HK-2 (cell line): ENCODE measurements around the gene ARVCF.
"Not testable (repeated sequence)": the region's sequence is repeated elsewhere in the genome, so short reads cannot be mapped to it uniquely, and the experiment has no call there.

Experiments
- DNase-seq: peaks from one replicate; pipeline ENCODE4 v3.0.0-alpha.2; 2018; ENCODE audit not compliant: unreplicated experiment

The ARVCF gene

DNA sequence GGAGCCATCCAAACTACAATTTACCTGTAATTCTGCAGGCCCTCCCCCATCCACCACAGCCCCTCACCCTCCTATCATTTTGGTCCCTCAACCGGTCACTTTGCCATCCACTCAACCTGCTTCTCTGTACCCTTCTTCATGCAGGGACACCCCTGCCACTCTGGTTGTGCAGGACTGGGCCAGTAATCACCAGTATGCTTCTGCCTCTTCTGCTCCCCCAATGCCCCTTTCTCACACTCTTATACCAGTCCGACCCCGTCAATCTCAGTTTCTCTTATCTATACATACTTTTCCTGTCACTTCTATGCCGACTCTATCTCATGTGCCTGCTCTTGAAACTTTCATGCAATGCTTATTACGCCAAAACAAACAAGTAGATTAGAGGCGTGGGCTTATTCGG is 80.1 kb downstream of the ARVCF start:
- DNase-seq, result no peak

DNA sequence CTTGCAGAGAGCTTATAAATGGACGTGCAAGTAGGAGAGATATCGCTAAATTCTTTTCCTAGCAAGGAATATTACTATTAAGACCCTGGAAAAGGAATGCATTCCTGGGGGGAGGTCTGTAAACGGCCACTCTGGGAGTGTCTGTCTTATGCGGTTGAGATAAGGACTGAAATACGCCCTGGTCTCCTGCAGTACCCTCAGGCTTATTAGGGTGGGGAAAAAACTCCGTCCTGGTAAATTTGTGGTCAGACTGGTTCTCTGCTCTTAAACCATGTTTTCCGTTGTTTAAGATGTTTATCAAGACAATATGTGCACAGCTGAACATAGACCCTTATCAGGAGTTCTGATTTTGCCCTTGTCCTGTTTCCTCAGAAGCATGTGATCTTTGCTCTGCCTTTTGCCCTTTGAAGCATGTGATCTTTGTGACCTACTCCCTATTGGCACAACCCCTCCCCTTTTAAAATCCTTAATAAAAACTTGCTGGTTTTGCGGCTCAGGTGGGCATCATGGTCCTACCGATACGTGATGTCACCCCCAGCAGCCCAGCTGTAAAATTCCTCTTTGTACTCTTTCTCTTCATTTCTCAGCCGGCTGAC is 81.4 kb downstream of the ARVCF start:
- not testable (repeated sequence) for DNase-seq

DNA sequence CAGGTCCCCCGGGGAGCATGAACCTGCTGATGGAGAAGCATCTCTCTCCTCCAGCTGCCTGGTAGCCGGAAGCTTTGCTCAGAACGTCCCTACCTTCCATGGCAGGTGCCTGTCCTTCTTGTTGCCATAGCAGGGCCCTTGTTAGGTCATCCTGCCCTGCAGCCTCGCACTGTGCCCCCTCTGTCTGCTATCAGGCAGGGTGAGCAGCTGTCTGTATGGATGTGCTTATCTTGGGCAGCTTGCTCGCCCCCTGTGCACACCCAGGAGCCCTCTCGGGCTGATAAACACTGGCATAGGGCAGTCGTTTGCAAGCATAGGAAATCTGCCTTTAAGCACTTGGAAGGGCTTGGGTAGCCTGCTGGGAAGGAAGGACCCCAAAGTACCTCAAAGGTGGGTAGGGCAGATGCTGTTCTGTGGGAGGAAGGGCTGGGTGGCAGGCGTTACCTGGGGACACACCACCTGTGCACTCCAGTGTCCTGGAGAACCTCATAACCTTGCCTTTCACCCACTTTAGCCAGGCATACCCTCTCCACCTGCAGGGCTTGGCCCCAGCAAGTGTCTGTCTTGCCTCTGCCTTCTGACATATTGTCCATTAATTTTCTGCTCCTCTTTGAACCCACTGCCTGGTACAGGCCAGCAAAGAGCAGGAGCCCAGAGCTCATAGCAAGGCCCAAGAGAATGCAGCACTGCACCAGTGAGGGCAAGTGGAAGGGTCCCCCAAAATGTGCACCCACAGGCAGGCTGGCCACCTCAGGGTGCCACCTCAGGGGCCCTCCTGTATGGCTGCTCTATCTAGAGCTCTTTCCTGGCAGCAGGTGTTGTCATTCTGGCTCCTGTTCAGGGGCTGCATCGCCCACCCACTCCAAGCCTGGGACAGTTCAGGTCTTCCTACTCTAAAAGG is 83.0 kb downstream of the ARVCF start:
- no peak for DNase-seq

DNA sequence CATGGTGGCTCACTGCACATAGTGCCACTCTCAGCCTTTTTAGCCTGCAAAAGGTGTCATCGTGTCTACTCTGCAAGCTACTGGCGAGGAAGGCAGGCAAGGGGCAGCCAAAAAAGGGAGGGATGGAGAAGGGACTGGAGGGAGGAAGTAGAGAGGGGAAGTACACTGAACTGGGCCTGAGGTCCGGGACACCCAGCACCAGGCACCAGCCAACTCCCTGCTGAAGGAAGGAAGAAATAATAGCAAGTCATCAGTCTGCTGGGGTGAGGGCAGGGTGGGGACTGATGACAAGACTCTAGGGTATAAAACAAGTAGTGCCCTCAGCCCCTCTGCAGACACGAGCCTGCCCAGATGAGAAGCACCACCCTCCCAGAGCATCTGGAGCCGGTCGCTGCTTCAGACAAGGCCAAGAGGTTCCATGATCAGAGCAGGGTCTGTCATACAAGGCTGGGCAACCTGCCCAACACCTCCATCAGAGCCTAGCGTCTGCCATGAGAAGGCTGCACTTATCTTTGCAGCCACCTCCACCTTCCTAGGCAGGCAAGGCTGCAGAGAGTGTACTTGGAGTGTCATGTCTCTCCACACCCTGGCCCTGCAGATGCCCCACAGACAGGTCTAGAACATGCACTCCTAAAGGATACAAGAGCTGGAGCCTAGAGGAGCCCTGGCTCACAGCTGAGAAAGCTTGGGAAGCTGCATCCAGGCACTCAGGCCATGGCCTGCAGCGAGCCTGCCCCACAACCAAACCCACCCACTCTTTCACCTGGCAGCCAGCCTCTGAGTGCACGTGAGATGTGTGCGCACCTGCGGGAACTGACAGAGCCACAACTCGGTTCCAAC is 84.0 kb downstream of the ARVCF start:
- no peak for DNase-seq

DNA sequence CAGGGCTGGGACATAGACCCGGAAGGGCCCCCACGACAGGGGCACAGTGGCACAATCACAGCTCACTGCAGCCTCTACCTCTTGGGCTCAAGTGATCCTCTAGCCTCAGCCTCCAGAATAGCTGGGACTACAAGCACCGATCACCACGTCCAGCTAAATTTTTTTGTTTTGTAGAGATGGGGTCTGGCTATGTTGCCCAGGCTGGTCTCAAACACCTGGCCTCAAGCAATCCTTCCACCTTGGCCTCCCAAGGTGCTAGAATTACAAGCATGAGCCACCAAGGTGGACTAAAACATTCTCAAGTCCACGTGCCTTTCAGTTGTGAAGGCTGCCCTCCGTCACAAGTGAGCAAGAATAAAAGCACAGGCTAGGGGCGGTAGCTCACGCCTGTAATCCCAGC is 85.1 kb downstream of the ARVCF start:
- no peak for DNase-seq

DNA sequence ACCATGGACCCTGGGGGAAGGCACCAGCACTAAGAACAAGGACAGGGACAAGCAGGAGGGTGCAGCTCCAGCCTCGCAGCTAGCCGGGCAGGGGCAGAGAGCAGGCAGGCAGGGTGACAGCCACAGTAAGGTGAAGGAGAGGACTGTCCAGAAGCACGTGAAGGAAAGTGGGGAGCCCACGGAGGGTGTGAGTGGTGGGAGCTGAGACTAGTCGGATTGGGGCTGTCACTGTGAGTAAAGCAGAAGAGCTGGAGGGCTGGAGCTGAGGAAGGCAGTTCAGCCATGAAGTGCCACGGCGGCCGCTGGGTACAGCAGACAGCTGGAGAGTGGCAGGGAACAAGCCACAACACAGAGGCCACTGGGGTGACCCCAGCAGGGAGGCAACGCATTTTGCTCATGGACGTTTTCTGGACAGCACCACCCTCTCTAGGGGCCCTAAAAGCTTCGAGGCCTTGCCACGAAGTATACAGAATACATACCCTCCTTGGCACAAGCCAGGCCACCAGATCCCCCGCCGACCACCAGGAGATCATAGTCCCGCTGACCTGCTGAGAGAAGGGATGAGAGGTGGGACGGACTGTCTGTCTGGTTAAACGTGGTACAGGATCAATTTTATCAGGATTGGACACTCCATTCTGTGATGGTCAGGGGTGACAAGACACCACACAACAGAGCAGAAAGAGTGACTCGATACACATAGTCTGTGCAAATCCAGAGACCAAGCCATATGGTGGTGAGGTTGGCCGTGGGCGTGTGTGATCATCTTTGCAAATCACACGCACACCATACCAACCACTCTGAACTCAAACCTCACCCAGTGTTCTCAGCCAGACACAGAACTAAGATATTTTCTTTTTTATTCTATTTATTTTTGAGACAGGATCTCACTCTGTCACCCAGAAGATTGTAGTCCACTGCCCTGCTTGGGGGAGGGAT is 85.8 kb downstream of the ARVCF start:
- DNase-seq, result no peak

DNA sequence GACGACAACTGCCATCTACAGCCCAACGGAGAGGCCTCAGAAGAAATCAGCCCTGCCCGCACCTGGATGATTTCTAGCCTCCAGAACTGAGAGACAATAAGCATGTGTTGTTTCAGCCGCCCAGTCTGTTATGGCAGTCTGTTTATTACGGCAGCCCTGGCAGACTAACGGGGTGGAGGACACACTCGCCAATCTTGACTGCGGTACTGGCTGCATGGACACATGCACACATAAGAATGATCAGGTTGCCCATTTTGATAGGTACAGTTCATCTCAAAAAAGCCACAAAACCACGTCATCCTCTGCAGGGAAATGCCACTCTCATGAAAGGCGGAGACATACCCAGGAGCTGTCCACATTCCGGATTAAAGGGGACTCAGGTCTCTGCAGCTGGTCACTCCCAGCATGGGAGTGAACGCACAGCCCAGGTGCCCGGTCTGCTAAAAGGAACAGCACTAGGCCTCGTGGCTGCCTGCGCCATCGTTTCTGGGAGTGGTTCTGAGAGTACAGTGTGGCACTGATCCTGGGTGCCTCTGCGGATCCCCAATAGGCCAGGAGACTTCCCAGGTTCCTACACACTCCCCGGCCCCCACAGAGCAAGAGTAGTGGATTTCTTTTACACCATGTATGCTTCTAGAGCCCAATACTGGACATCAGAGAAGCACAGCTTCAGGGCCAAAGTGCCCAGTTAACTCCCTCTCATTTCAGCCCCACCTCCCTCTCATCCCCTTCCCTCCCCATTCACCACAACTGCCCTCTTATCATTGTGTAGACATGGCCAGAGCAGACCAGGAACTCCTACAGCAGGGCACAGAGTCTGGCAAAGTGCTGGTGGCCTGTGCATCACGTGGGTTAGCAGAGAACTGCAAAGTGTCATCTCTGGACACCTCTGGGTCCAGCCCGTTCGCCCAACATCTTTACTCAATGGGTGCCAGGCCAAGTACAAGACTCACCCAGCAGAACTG is 86.8 kb downstream of the ARVCF start:
- DNase-seq, result no peak

DNA sequence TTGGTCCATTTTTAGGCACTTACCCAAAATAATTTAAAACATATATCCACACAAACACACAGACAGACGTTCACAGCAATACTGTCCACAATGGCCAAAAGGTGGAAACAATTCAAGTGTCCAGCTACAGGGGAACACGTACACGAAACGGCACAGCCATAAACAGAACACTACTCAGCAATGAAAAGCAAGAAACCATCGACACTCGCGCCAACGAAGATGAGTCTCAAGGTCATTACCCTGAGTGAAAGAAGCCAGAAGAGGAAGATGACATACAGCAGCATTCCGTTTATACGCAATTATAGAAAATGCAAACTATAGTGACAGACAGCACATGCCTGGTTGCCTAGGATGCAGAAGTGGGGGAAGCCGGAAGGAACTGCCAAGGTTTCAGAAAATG is 88.4 kb downstream of the ARVCF start:
- DNase-seq, result no peak

DNA sequence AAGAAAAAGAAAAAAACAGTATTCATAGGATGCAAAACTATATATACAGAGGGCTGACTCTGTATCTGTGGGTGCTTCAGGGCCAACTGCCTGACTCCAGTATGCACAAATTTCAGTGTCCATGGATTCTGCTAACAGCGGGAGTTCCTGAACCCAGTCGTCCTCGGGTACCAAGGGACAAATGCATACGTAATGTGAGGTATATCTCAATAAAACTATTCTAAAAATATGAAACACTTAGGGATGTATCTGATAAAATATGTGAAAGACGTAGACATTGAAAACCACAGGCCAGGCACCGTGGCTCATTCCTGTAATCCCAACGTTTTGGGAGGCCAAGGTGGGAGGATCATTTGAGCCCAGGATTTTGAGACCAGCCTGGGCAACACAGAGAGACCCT is 88.9 kb downstream of the ARVCF start:
- no peak for DNase-seq

DNA sequence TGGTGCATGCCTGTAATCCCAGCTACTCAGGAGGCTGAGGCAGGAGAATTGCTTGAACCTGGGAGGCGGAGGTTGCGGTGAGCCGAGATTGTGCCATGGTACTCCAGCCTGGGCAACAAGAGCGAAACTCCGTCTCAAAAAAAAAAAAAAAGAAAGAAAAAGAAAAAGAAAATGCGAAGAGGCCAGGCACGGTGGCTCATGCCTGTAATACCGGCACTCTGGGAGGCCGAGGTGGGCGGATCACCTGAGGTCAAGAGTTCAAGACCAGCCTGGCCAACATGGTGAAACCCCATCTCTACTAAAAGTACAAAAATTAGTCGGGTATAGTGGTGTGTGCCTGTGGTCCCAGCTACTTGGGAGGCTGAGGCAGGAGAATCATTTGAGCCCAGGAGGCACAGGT is 90.6 kb downstream of the ARVCF start:
- not testable (repeated sequence) for DNase-seq

DNA sequence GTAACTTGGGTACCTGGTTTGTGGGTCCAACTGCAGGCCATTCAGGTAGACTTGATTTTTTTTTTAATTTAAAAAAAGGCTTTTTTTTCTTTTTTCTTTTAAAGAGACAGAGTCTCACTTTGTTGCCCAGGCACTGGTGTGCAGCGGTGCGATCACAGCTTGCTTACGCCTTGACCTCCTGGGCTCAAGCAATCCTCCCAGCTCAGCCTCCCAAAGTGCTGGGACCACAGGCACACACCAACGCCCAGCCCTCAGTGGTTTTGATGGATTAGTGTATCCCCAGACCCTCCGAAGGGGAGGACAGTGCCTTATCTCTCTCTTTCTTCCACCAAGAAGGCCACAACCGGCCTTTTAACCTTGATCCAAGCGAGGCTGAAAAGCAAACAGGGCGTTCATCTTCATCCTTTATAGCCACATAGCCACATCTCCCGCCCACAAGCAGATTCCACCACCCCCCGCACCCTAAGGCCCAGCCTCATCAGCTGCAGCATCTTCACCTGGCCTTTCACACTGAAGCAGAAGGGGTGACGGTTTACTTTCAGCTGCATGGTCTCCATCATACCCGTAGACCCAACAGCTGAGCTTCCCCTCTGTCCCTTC is 92.6 kb downstream of the ARVCF start:
- DNase-seq, result no peak

DNA sequence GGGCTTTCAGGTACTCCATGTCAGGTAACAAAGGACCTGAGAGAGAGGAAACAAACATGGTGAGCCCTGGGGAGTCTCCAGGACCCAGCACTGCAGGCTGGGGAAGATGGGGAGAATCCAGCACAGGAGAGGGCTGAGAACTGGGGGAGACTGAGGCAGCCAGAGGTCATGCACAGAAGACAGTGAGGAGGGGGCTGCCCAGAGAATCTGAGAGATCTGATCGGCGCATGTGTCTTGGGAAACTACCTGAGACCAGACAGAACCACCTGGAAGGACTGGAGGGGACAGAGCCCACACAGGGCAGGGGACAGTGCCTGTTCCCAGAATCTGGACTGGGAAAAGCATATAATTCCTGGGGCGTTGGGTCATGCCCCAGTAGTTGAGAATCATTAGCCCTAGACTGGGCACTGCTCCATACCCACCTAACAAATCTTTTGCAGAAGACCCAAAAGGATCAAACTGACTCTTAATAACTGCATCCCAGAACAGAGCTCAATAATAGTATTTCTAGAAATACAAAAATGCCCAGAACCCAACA is 95.0 kb downstream of the ARVCF start:
- DNase-seq, result no peak
